Astrocyte of the hippocampus (primary cell): ENCODE data around the gene MTA3.

Experiments
- DNase-seq: peaks from one replicate; pipeline ENCODE4 v3.0.0; 2011; ENCODE audit warnings: low read depth, low spot score

The MTA3 gene

DNA sequence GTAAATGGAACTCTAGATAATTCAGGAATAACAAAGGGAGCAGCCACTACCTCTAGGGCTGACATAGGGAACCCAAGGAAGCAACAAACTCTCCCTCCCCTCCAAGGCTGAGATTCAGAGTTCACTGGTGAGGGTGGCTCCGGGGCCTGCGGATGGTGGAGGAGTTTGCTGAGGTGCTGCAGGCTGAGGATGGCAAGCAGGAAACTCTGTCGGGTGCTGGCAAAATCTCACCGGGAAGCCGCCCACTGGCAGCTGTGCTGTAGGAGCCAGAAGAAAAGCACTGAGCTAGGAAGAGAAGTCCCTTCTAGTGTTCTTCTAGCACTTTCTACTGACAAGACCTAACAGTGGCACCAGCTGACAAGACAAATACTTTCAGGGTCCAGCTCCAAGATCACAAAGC, 236.5 kb downstream of the MTA3 start:
- no peak for DNase-seq
